GM18867 (cell line): Measurements from ENCODE around the gene SSBP1.
"Not testable (repeated sequence)": the region's sequence is repeated elsewhere in the genome, so short reads cannot be mapped to it uniquely, and the experiment has no call there.

Source experiments
- ATAC-seq: cut with Tn5 transposase; IDR thresholded peaks from one replicate; pipeline ENCODE4 v1.9.1; 2021; ENCODE audit warnings: mild to moderate bottlenecking, moderate library complexity; ENCODE audit not compliant: unreplicated experiment

The SSBP1 gene

DNA sequence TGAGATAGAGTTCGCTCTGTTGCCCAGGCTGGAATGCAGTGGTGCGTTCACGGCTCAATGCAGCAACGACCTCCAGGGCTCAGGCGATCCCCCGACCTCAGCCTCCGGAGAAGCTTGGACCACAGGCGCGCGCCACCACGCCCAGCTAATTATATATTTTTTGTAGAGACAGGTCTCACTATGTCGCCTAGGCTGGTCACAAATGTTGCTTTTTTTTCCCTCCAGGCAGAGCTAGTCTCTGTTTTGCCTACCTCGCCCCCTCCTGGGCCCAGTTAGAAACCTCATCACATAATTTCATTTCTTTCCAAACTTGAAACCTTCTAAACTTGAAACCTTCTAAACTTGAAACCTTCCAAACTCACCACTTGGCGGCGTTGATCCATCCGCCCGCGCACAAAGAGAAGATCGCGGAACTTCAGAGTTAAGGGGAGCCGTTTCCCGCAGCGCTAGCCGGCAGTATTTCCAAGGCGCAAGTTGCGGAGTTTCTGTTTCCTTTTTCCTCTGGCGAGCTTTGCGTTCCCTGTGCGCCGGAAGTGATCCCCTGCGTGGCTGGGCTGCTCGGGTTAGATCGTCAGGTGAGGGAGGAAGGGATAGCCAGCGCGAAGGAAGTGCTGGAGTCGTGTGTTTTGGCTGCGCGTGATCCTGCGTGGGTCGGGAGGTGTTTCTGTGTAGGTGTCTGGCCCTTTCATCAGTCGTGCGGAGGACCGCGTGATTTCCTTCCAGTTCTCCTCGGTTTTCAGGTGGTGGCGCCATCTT, at the start of gene SSBP1:
Gene SSBP1, plus strand, starts transcription at position 523 of the 756 bp plus-strand sequence. CDS start 809 bp downstream, outside the sequence.
- peak; percentile 91 for ATAC-seq

- ATAC-seq: not testable (repeated sequence)
These were observed 48.9 kb upstream of the SSBP1 start for GRCh38 chr7:141689072-141689825.

GRCh38 chr7:141691540-141691939, 46.6 kb upstream of the SSBP1 start:
- ATAC-seq: no peak

- no peak for ATAC-seq
These were observed 46.2 kb upstream of the SSBP1 start for GRCh38 chr7:141691961-141692360.

- no peak for ATAC-seq
These were observed 45.1 kb upstream of the SSBP1 start for GRCh38 chr7:141693082-141693481.

DNA sequence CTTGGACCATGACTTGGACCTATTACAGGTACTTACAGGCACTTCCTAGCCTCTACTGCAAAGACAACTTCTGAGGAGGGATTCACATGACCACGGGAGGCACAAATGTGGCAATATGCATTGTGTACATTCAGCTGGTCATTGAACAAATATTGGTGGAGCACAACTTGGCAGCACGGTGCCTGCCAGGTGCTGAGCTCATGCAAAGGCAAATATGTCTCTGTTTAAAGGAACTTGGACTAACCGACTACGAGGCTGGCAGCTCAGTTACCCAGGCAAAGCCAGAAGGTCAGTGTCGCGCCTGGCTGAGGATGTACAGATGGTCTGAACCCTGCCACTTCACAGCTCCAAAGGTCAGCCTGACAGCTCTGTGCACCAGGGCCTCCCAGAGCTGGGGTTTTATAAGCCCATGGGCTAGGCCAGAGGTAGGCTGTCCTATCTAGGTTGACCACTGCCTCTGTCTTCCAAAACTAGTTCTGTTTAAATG, 42.3 kb upstream of the SSBP1 start:
- ATAC-seq: no peak

DNA sequence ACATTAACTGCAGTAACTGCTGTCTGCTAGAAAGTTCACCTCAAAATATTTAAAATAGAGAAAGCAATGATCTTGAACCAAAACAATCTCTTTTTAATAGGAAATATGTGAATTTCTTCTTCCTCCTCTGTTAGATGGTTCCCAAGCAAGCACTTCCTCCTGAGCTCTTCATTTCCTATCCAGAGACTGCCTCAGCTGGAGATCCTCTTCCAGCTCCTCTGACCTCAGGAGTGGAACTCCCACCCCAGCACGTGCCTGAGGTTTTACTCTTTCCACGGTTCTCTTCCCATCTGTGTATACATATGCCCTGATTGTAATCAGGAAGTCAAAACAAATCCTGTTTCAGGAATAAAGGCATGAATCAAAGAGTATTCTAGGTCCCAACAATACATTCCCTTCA, 41.8 kb upstream of the SSBP1 start:
- no peak for ATAC-seq

GRCh38 chr7:141697211-141697871, 40.8 kb upstream of the SSBP1 start:
- ATAC-seq: no peak

DNA sequence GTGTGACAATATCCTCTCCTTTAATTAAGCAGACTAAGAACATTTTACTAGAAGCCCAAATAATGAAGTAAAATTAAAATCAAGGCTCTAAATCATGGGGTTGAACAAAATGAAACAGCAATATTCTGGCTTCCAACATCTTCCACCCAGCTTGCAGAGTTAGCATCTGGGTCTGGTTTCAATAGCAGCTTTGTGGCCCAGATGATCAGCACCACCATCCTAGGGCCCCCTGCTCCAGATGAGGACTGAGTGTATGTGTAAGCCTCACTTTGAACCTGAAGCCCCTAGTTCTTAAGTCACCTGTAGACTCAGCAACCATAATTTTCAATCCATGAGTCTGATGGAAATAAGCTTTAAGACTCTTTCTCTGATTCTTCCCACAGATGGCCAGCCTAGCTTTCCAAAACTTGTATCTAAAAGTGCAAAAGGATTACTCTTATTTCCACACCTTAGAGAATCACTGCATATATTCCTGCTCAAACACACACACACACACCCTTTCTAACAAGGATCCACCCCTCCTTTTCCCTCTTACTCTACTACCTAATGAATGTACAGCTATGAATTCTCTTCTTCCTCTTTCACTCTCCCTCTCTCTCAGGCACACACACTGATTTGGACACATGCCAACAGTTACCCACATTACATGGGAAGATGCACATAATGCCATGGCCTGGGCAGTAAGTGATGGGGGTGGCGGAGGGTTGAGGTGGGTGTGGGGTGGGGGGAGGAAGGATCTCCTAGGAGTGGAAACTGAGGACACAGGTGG, 39.7 kb upstream of the SSBP1 start:
- no peak for ATAC-seq

GRCh38 chr7:141699860-141700259, 38.3 kb upstream of the SSBP1 start:
- ATAC-seq: no peak

GRCh38 chr7:141700296-141700847, 37.8 kb upstream of the SSBP1 start:
- ATAC-seq: no peak

GRCh38 chr7:141700848-141701371, 37.2 kb upstream of the SSBP1 start:
- ATAC-seq: no peak

- peak; percentile 85 for ATAC-seq
These were observed 36.6 kb upstream of the SSBP1 start for GRCh38 chr7:141701489-141702046.

DNA sequence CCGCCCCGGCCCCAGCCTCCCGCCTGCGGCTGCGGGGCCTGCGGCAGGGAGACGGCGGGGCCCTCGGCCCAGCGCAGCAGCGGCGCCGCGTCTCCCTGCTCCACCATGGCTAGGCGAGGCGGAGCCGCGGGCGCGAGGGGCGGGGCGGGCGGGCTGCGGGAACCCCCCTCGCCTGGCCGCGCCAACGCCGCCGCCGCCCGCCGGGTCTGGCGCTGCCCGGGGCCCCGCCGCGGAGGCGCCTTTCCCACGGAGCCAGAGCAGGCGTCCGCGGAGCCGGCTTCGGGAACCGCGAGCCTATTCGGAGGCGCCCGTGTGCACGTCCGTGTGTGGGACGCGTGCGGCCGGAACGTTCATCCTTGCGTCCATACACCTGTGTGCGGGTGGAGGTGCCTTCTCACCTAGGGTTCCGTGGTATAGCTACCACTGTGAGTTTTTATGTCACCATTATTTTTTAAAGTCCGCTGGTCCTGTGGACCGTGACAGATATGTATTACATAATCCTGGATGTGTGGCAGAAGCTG, 36.1 kb upstream of the SSBP1 start, which contains the start of gene DENND11:
Gene DENND11, minus strand, starts transcription at position 120 of the 521 bp plus-strand sequence. Its CDS starts 13 bp downstream, at position 107.
- peak; percentile 78 for ATAC-seq

DNA sequence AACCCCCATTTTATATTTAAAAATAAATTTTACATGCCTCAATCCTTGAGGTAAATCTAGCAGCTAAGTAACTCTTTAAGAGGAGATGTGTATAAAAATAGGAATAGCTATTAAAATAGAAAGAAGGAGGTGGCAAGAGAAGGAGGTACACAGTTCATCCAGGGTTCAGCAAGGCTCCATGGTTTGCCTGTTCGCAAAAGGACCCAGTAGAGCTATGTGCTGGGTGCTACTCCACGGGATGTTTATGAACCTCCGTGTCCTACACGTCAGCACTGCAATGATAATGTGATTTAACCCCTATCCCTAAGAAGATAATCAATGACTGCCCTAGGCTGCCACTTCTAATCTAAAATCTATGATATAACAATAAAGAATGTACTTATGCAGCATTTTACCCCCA, 35.3 kb upstream of the SSBP1 start:
- ATAC-seq: no peak

GRCh38 chr7:141704112-141704511, 34.0 kb upstream of the SSBP1 start:
- no peak for ATAC-seq

- no peak for ATAC-seq
These were observed 33.4 kb upstream of the SSBP1 start for GRCh38 chr7:141704741-141705140.

GRCh38 chr7:141706239-141707064, 31.7 kb upstream of the SSBP1 start:
- no peak for ATAC-seq

DNA sequence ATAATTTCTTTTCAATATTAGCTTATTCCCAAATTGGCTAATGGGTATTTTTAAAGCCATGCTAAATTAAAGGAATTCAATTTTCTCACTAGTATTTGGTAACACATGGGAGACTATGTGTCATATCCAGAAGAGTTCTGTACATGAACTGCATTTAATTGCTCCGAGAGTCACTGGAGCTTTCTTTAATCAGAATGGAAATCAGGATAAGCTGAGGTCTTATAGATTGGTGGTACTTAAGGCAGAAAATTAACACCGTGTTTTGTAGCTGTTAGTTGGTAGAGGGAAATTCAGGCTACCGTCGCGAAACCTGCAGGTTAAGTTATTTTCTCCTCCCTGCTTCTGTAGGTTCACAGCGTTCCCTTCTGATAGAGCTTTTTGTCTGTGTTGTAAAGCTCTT, 29.8 kb upstream of the SSBP1 start, which contains the start of gene WEE2:
Gene WEE2, plus strand, starts transcription at position 3 of the 400 bp plus-strand sequence. CDS start 406 bp downstream, outside the sequence.
- no peak for ATAC-seq
